ENCODE measurements around the gene ZSCAN4.

The ZSCAN4 gene

GRCh38 chr19:57668635-57669034 lies at the start of gene ZSCAN4:
Gene ZSCAN4 (plus strand): TSS chr19:57668935. CDS start chr19:57676146, 7,211 bp downstream.
- no peak for DNase-seq (ENCODE audit: low read depth in 4 of 4, low spot score in 1 of 4)

- DNase-seq (ENCODE audit: low read depth in 4 of 4, low spot score in 1 of 4), result no peak
Observed at GRCh38 chr19:57620673-57621348, 47.9 kb upstream of the ZSCAN4 start.

- DNase-seq (ENCODE audit: low read depth in 4 of 4, low spot score in 1 of 4), result no peak
Observed at GRCh38 chr19:57623091-57623490, 45.6 kb upstream of the ZSCAN4 start.

- peak; percentile 57 to 79 (median 66) for DNase-seq (ENCODE audit: low read depth in 4 of 4, low spot score in 1 of 4)
Observed at GRCh38 chr19:57632987-57633831, 35.5 kb upstream of the ZSCAN4 start, which contains the start of gene ZNF211. Gene ZNF211 (plus strand): TSS chr19:57633168. CDS start chr19:57633347, 179 bp downstream.

GRCh38 chr19:57633832-57634131 lies 35.0 kb upstream of the ZSCAN4 start:
- no peak for DNase-seq (ENCODE audit: low read depth in 4 of 4, low spot score in 1 of 4)

- no peak for DNase-seq (ENCODE audit: low read depth in 4 of 4, low spot score in 1 of 4)
Observed at GRCh38 chr19:57637379-57637778, 31.4 kb upstream of the ZSCAN4 start.

- no peak for DNase-seq (ENCODE audit: low read depth in 4 of 4, low spot score in 1 of 4)
Observed at GRCh38 chr19:57641715-57642234, 27.0 kb upstream of the ZSCAN4 start.

GRCh38 chr19:57642396-57643046 lies 26.2 kb upstream of the ZSCAN4 start:
- DNase-seq (ENCODE audit: low read depth in 4 of 4, low spot score in 1 of 4), result no peak

GRCh38 chr19:57643734-57644133 lies 25.0 kb upstream of the ZSCAN4 start:
- no peak for DNase-seq (ENCODE audit: low read depth in 4 of 4, low spot score in 1 of 4)

- no peak for DNase-seq (ENCODE audit: low read depth in 4 of 4, low spot score in 1 of 4)
Observed at GRCh38 chr19:57648331-57649003, 20.3 kb upstream of the ZSCAN4 start.

- no peak for DNase-seq (ENCODE audit: low read depth in 4 of 4, low spot score in 1 of 4)
Observed at GRCh38 chr19:57651654-57651996, 17.1 kb upstream of the ZSCAN4 start.

- DNase-seq (ENCODE audit: low read depth in 4 of 4, low spot score in 1 of 4), result no peak
Observed at GRCh38 chr19:57653689-57654088, 15.0 kb upstream of the ZSCAN4 start.

GRCh38 chr19:57655443-57655842 lies 13.3 kb upstream of the ZSCAN4 start:
- DNase-seq (ENCODE audit: low read depth in 4 of 4, low spot score in 1 of 4), result no peak

- no peak for DNase-seq (ENCODE audit: low read depth in 4 of 4, low spot score in 1 of 4)
Observed at GRCh38 chr19:57656346-57656745, 12.4 kb upstream of the ZSCAN4 start.

GRCh38 chr19:57664269-57665127 lies 4.2 kb upstream of the ZSCAN4 start:
- DNase-seq (ENCODE audit: low read depth in 4 of 4, low spot score in 1 of 4), result no peak

- no peak for DNase-seq (ENCODE audit: low read depth in 4 of 4, low spot score in 1 of 4)
Observed at GRCh38 chr19:57665261-57665806, 3.4 kb upstream of the ZSCAN4 start.

- no peak for DNase-seq (ENCODE audit: low read depth in 4 of 4, low spot score in 1 of 4)
Observed at GRCh38 chr19:57667228-57667627, 1.5 kb upstream of the ZSCAN4 start.

- DNase-seq (ENCODE audit: low read depth in 4 of 4, low spot score in 1 of 4), result no peak
Observed at GRCh38 chr19:57671124-57671895, 2.6 kb downstream of the ZSCAN4 start.

- no peak for DNase-seq (ENCODE audit: low read depth in 4 of 4, low spot score in 1 of 4)
Observed at GRCh38 chr19:57672466-57672865, 3.7 kb downstream of the ZSCAN4 start.
